ENCODE data around the gene CEP126.

CEP126 gene

DNA sequence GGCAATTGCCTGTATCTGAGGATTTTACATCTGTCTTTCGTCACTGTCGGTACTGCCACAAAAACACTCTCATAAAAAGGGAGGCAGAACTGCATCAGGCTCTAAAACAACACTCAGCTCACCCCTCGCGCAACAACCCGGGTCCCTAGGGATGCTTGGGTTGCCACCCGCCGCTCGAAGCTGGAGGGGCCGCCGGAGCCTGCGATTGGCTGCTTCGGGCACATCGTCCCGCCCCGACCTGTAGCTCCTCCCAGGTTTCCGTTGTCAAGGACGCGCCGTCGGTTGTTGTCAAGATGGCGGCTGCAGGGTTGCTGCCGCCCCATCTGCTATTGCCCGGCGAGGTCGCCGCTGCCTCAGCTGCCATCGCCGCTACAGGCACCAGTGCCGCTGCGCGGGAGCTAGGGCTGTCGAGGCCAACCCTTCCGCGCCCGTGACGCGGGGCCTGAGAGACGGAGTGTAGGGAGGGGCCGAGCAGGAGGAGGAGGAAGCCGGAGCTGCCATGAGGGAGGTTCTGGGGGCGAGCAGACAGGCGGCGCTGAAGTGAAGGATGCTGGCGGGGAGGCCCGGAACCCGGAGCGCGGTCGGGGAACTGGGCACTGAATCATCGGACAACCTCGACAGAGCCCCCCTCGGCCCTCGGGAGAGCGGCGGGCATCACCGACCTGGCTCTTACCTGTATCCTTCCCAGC is at the start of gene CEP126:
CEP126 (plus strand) TSS at position 273 of the 689 bp plus-strand sequence; CDS start at position 548, 275 bp downstream.
- DNase-seq (ENCODE audit: low spot score), result peak; percentile 96

DNA sequence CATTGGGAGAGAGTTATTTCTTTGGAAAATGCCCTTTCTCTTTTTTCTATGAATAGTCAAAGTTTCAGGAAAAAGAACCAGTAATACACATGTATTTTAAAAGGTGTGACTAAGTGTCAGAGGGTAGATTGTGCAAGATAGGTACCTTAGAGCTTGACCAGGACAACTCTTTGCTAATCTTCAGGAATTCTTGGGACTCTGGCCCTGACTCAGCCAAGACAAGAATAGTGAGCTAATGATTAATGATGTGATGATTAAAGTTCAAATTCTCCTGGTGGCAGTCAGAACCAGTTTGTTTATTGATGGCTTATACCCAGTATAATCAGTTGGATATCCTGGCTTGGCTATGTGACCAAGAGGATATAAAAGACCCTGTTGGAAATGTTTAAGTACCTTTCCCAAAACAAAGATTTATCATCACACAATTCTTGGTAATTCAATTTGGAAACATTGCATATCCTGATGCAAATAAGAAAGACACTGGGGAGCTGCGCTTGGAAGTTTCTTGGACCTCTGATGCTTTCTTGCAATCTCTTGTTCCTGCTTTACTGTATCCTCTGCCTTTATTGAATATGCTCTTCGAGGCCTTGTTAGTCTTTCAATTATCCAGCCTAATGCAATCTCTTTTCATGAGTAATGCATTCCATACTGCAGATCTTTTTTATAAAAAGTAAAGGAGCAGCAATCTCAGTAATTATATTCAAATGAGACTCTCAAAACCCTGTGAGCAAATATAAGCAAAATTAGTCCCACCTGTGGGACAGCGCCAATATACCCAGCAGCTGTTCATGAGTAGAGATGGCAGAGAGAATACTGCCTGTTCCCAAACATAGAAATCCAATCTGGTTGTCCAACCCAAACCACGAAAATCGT is 48.0 kb upstream of the CEP126 start:
- no peak for DNase-seq (ENCODE audit: low spot score)

DNA sequence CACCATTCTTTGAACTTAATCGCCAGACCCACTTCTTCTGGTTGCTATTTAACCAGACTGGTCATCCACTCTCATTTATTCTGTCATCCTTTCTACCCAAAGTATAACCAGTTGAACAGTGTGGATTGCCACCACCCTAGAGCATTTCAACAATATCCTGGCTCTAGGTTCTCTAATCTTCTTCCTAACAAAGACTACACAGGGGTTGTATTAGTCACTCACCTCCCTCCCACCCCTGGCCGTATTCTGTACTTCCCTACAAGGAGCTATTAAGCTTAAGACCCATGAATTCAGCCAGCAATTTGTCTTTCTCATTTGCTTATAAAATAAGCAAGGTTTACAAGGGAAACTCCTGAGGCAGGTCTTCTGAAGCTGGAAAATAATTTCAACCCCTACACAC is 46.9 kb upstream of the CEP126 start:
- DNase-seq (ENCODE audit: low spot score), result no peak

- DNase-seq (ENCODE audit: low spot score), result no peak
Measured at GRCh38 chr11:101870510-101870909, 44.3 kb upstream of the CEP126 start.

GRCh38 chr11:101872171-101872882 is 42.5 kb upstream of the CEP126 start:
- DNase-seq (ENCODE audit: low spot score), result peak; percentile 19

GRCh38 chr11:101880222-101880621 is 34.6 kb upstream of the CEP126 start:
- peak; percentile 21 for DNase-seq (ENCODE audit: low spot score)

DNA sequence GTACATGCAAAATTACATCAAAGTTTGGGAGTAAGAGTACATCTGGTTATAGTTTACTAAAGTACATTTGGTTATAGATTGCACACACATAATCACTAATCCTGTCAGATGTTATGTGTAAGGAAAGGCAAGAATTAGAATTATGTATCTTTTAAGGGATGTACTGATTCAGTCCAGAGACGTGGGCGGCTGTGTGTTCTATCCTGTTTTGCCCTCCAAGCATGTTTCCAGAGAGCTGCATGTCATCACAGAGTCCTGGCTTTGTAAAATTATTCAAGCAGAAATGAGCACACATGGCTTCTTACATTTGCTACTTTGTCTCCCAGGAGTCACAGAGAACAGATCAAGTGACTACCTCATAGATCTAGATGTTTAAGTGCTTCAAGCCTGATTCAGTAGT is 33.2 kb upstream of the CEP126 start:
- DNase-seq (ENCODE audit: low spot score), result no peak

DNA sequence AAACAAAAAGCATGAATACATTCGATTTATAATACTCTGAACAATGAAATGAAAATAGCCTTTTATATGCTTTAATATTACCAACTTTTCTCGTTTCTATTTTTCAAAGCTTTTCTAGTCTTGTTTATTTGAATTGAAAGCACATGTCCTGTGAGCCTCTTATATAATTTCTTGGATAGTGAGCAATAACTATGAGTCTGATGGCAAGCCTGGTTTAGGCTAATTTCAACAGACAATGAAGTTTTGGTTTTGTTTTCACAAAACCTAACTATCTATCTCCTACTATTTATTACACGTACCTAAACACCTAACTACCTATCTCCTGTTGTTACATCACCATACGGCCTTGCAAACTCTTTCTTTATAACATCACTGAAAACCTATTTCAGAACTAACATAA is 29.2 kb upstream of the CEP126 start:
- no peak for DNase-seq (ENCODE audit: low spot score)

GRCh38 chr11:101889767-101890166 is 25.0 kb upstream of the CEP126 start:
- no peak for DNase-seq (ENCODE audit: low spot score)

DNA sequence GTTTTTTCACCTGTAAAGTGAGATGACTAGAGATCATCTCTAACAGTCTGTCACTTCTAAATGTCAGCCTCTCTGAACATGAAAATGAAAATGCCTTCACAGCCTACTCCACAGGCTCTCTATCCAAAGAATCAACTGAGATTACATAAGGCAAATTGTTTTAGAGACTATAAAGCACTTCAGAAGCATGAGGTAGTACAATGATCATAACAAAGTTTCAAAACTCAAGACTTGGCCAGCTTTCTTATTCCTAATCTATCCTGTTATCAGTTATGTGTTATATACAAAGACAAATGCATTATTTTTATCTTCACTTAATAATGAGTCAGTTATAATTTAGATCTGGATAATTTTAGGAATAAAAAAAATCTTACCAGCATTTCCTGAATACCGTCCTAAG is 20.3 kb upstream of the CEP126 start:
- DNase-seq (ENCODE audit: low spot score), result no peak

GRCh38 chr11:101907815-101908214 is 7.0 kb upstream of the CEP126 start:
- no peak for DNase-seq (ENCODE audit: low spot score)

DNA sequence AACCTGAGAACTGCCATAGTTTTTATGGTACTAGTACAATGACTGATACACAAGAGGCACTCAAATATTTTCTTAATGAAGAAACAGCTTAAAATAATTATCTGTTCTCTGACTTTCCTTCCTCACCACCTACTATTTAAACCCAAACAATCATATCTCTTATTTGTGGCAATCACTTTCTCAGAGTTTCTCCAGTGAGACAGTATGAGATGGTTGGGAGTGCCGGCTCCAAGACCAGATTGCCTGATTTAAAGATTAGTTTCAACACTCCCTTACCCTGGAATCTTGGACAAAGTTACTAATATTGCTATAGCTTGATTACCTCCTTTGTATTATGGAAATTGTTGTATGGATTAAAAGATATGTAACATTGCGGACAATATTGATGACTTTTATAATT is 5.7 kb upstream of the CEP126 start:
- DNase-seq (ENCODE audit: low spot score), result no peak

- DNase-seq (ENCODE audit: low spot score), result no peak
Measured at GRCh38 chr11:101912823-101913284, 2.0 kb upstream of the CEP126 start.

- peak; percentile 77 for DNase-seq (ENCODE audit: low spot score)
Measured at GRCh38 chr11:101913656-101914055, 1.2 kb upstream of the CEP126 start.

GRCh38 chr11:101914341-101914737 is 471 bp upstream of the CEP126 start:
- DNase-seq (ENCODE audit: low spot score), result peak; percentile 70

GRCh38 chr11:101915791-101916291 is 1.0 kb downstream of the CEP126 start:
- DNase-seq (ENCODE audit: low spot score), result peak; percentile 70

GRCh38 chr11:101916422-101916821 is 1.6 kb downstream of the CEP126 start, which contains the start of gene ANGPTL5:
ANGPTL5 (minus strand) TSS chr11:101916522; CDS start chr11:101907909, 8,613 bp downstream.
- DNase-seq (ENCODE audit: low spot score), result no peak

DNA sequence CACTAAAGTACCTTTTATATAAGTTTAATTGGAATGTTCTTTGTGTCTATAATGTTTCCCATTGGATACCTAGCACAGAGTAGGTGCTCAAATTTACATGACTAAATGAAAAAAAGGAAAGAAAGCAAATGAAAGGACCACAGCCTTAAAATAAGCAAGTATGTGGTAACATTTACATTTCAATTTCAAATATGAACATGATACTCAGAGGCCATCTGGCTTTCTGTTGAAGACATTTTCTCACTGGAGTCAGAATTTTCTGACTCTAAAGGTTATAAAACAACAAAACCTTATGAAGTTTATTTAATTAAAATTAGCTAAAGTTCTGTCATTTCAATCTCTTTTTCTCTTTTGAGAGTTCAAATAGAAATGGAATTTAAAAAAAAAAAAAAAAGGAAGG is 2.4 kb downstream of the CEP126 start:
- DNase-seq (ENCODE audit: low spot score), result no peak

GRCh38 chr11:101920992-101921391 is 6.2 kb downstream of the CEP126 start:
- DNase-seq (ENCODE audit: low spot score), result no peak

DNA sequence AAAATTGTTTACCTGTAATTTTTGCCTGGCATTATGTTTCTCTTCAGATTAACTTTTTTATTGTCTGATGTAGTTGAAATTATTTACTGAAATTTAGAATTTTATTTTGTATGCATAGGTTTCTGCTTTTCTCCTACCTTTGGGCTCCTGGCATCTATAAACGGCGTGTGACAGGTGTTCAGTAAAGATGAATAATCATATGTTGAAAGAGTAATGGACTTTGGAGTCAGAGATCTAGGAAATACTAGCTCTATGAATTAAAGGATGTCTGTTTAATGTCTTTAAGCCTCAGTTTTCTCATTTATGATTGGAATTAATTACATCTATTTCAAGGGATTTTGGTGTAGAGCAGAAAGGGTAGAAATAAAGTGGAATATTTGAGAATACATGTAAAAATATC is 8.7 kb downstream of the CEP126 start:
- no peak for DNase-seq (ENCODE audit: low spot score)

- DNase-seq (ENCODE audit: low spot score), result no peak
Measured at GRCh38 chr11:101929294-101929915, 14.6 kb downstream of the CEP126 start.

- DNase-seq (ENCODE audit: low spot score), result no peak
Measured at GRCh38 chr11:101931692-101932091, 16.9 kb downstream of the CEP126 start.

Data from cerebellar cortex (tissue), 1 donor.